Heart left ventricle (tissue), 16 donors: ENCODE results near the gene ARSG. TPM values are rescaled to one million over a fixed set of nuclear protein-coding genes. Genes with fewer than 3 reads are reported as not detected.
"Not testable (repeated sequence)": the region's sequence is repeated elsewhere in the genome, so short reads cannot be mapped to it uniquely, and the experiment has no call there.

Source experiments
- ATAC-seq, 4 donors: fragments of 200-7000 bp; cut with Tn5 transposase; one replicate each; pipeline ENCODE4 v1.9.1; 2020 to 2022; ENCODE audit warnings: moderate library complexity in 4 of 4, mild to moderate bottlenecking in 3 of 4, moderate number of reproducible peaks in 1 of 4
- DNase-seq, 5 donors: peaks; one replicate each; pipeline ENCODE4 v3.0.0-alpha.2; 2020
- H3K27ac ChIP-seq, 12 donors: fragments of 200-600 bp; sonication (generic) in 4 of 12; one replicate each; pipeline versions ENCODE4 v1.5.0 to v1.8.0; 2016 to 2022; ENCODE audit warnings: mild to moderate bottlenecking in 2 of 12
- H3K27me3 ChIP-seq, 9 donors: fragments of 200-600 bp; sonication (generic) in 2 of 9; one replicate each; pipeline versions ENCODE4 v1.5.1 to v1.8.0; 2016 to 2022; ENCODE audit warnings: mild to moderate bottlenecking in 3 of 9
- H3K36me3 ChIP-seq, 9 donors: fragments of 200-600 bp; sonication (generic) in 2 of 9; one replicate each; pipeline versions ENCODE4 v1.5.0 to v1.8.0; 2018 to 2022; ENCODE audit warnings: mild to moderate bottlenecking in 2 of 9
- H3K4me1 ChIP-seq, 12 donors: fragments of 200-600 bp; sonication (generic) in 4 of 12; one replicate each; pipeline versions ENCODE4 v1.5.0 to v1.8.0; 2016 to 2022; ENCODE audit warnings: mild to moderate bottlenecking in 3 of 12
- H3K4me3 ChIP-seq, 12 donors: fragments of 200-600 bp; sonication (generic) in 4 of 12; one replicate each; pipeline versions ENCODE4 v1.5.0 to v1.8.0; 2017 to 2022; ENCODE audit warnings: mild to moderate bottlenecking in 9 of 12, moderate library complexity in 4 of 12
- H3K9me3 ChIP-seq, 12 donors: fragments of 200-600 bp; sonication (generic) in 4 of 12; one replicate each; pipeline versions ENCODE4 v1.5.0 to v1.8.0; 2016 to 2022; ENCODE audit warnings: mild to moderate bottlenecking in 1 of 12
- CTCF ChIP-seq, 12 donors: fragments of 200-600 bp; sonication (generic) in 4 of 12; IDR thresholded peaks; one replicate each; pipeline versions ENCODE4 v1.5.0 to v1.8.0; 2018 to 2022; ENCODE audit warnings: antibody characterized with exemption in 12 of 12, mild to moderate bottlenecking in 5 of 12
- POLR2A ChIP-seq, 2 donors: fragments of 450-650 bp; IDR thresholded peaks; one replicate each; pipeline ENCODE4 v1.6.1; 2017; ENCODE audit warnings: antibody characterized with exemption in 2 of 2, mild to moderate bottlenecking in 2 of 2, moderate library complexity in 2 of 2
- WGBS, 4 donors: extraction: QIAGEN DNeasy Blood & Tissue Kit in 2 of 4; methylation state at CpG; one replicate each; pipeline versions ENCODE4 v1.1.5 to v1.1.7; 2013 to 2018; 5-methylcytosine and 5-hydroxymethylcytosine counted together
- intact Hi-C, 10 donors: fragments of 100-400 bp; cut with DNase I; formaldehyde crosslinking; loops; one replicate each; pipeline versions ENCODE4 v1.11.1 to v1.14.2; 2022
- polyA plus RNA-seq, 2 donors: library from polyadenylated mRNA; stranded (reverse); fragments of 200-250 nt; gene quantifications; one replicate each; pipeline ENCODE4 v1.2.3, GENCODE V29; 2013
- total RNA-seq, 9 donors: library from RNA; depleted of rRNA in 2 of 9; stranded (reverse); fragments of >200 nt in 2 of 9; fragmentation: NEBNext Ultra II Directional in 3 of 9; extraction: Animal tissue kit (Norgen Biotek cat#: 25700) in 3 of 9; gene quantifications; one replicate each; pipeline versions ENCODE4 v1.1.0 to v1.2.4, GENCODE V29; 2016 to 2023
- donor health status: ischemic (EF 13 %, LVEDD 7.1; RV severe dilation, severe dysfunction).
- donor health status: healthy with polysubstance abuse.
- donor health status: DM: no; HTN: yes; CAD: no.
- donor health status: DM: no; HTN: no; CAD: no.
- donor health status: ischemic (EF 25% LVEDD 6.9; RV normal size, moderate dysfunction).
- donor health status: ischemic (EF 25% LVEDD 5.7; RV mildly dilated, moderate dysfunction).
- donor health status: healthy.
- donor health status: DM: yes; HTN: yes; CAD: no.
- donor health status: ischemic (EF 35%, LVEDD 5.7; RV mildly dilated, moderate dysfunction).
- donor health status: nonischemic (EF 11% LVEDD 7.7; RV severe dilation, severe dysfunction).
- donor health status: DM: yes; HTN: yes; CAD: no.
- donor health status: PGD.
- donor health status: ischemic (EF 29% LVEDD 5.4; RV normal size, mild dysfunction).
- donor health status: nonischemic (EF 23%, LVEDD 6.1; RV moderate dilation, normal function).

The ARSG gene
- total and polyA plus RNA-seq, 11 donors = 1.2 to 4.9 (median 3.3) TPM

GRCh38 chr17:68277807-68278206, 13.5 kb upstream of the ARSG start:
- peaks cover 0 to 22% (median 0%) of the 10 kb centered on the region in 9 donors for H3K36me3 ChIP-seq
- H3K27ac ChIP-seq = no peak overlapping the region
- no peak for ATAC-seq
- H3K4me1 ChIP-seq = no peaks in the 10 kb centered on the region
- intact Hi-C loops = no loop called here
- H3K4me3 ChIP-seq = no peak overlapping the region
- WGBS, 4 donors = 96 to 98% (median 98%) methylated on average over 5 of the region's 5 CpGs
- no peaks in the 10 kb centered on the region for H3K27me3 ChIP-seq
- DNase-seq = no peak
- TF ChIP-seq CTCF (IDR thresholded peaks at IDR 0.05) = no peak
- TF ChIP-seq POLR2A (IDR thresholded peaks at IDR 0.05) = no peak
- peaks cover 0 to 12% (median 2%) of the 10 kb centered on the region in 12 donors for H3K9me3 ChIP-seq

DNA sequence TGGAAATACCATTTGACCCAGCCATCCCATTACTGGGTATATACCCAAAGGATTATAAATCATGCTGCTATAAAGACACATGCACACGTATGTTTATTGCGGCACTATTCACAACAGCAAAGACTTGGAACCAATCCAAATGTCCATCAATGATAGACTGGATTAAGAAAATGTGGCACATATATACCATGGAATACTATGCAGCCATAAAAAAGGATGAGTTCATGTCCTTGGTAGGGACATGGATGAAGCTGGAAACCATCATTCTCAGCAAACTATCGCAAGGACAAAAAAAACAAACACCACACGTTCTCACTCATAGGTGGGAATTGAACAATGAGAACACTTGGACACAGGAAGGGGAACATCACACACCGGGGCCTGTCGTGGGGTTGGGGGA, 9.3 kb upstream of the ARSG start:
- H3K27ac ChIP-seq, DNase-seq, H3K4me1 ChIP-seq, ATAC-seq, H3K27me3 ChIP-seq, H3K4me3 ChIP-seq, intact Hi-C loops: not testable (repeated sequence)
- WGBS, 4 donors = 75 to 89% (median 82%) methylated on average over 4 to 6 of the region's 6 CpGs
- Histone ChIP-seq H3K36me3 (peaks cover 0 to 14% (median 0%) of the 10 kb centered on the region in 9 donors), H3K9me3 (peaks cover 0 to 12% (median 2%) of the 10 kb centered on the region in 12 donors)

DNA sequence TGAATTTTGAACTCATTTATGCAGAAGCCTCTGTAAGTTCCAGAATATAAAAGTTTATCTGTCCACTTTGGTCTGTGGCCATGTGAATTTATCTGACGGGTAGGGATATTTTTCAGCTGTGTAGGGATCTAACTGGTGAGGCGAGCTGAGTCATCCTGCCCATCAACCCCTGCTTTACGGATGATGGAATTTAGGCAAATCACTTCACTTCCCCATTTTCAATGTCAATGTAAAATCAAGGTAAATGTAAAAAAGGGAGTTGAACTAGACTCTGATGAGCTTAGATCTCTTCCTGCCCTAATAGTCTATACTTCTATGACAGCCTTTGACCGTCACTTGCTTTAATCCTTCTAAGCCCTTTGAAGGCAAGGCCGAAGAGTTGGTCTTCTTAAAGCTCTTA, 2.9 kb upstream of the ARSG start:
- peaks cover 2 to 33% (median 13%) of the 10 kb centered on the region in 12 donors for H3K4me1 ChIP-seq
- H3K36me3 ChIP-seq = no peaks in the 10 kb centered on the region
- no peak for DNase-seq
- H3K27me3 ChIP-seq = peaks cover 0 to 8% (median 0%) of the 10 kb centered on the region in 9 donors
- no peaks in the 10 kb centered on the region for H3K9me3 ChIP-seq
- intact Hi-C loops = no loop called here
- 80 to 89% (median 87%) methylated on average over 5 of the region's 5 CpGs for WGBS, 4 donors
- peak overlapping the region in 1 of 12 donors; percentile 98 for H3K27ac ChIP-seq
- H3K4me3 ChIP-seq = no peak overlapping the region
- no peak for TF ChIP-seq CTCF (IDR thresholded peaks at IDR 0.05)
- no peak for TF ChIP-seq POLR2A (IDR thresholded peaks at IDR 0.05)
- no peak for ATAC-seq

- H3K4me1 ChIP-seq = peaks cover 2 to 33% (median 13%) of the 10 kb centered on the region in 12 donors
- intact Hi-C loops = no loop called here
- no peak for DNase-seq
Measured at GRCh38 chr17:68288804-68289203, 2.5 kb upstream of the ARSG start.

More at GRCh38 chr17:68288804-68289203, 2.5 kb upstream of the ARSG start:
- peak overlapping the region in 1 of 12 donors; percentile 98 for H3K27ac ChIP-seq
- peak overlapping the region in 1 of 12 donors; percentile 81 for H3K4me3 ChIP-seq
- 81 to 87% (median 85%) methylated on average over 7 of the region's 7 CpGs for WGBS, 4 donors
- ATAC-seq = no peak
- no peaks in the 10 kb centered on the region for H3K9me3 ChIP-seq
- peaks cover 0 to 8% (median 0%) of the 10 kb centered on the region in 9 donors for H3K27me3 ChIP-seq
- H3K36me3 ChIP-seq = no peaks in the 10 kb centered on the region
- TF ChIP-seq CTCF (IDR thresholded peaks at IDR 0.05) = no peak
- no peak for TF ChIP-seq POLR2A (IDR thresholded peaks at IDR 0.05)
